HG03354 (cell line): ENCODE data around the gene PTPRT.

ENCODE experiments used
- ATAC-seq: cut with Tn5 transposase; IDR thresholded peaks from one replicate; pipeline ENCODE4 v1.9.1; 2021; ENCODE audit warnings: mild to moderate bottlenecking; ENCODE audit not compliant: unreplicated experiment, poor library complexity, severe bottlenecking

The PTPRT gene

GRCh38 chr20:42134265-42135098, 1055.2 kb downstream of the PTPRT start:
- no peak for ATAC-seq

GRCh38 chr20:42130810-42131596, 1058.7 kb downstream of the PTPRT start:
- ATAC-seq: no peak

DNA sequence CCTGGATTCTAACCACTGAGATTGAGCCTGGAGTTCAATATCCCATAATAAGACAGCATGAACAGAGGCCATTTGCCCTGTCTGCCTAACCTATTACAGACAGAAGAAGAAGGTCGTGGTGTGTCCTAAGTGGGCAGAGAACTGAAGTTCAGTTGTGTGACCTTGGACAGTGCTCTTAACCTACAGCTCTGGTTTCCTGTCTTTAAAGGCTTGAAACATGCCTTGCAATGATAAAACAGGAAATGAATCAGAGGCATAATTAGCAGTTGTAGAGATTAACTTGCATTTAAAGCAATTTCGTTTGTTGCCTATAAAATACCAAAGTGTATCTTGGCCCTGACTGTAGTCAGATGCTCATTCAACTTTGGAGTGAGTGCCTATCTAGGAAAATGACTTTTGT, 1064.3 kb downstream of the PTPRT start:
- ATAC-seq: no peak

DNA sequence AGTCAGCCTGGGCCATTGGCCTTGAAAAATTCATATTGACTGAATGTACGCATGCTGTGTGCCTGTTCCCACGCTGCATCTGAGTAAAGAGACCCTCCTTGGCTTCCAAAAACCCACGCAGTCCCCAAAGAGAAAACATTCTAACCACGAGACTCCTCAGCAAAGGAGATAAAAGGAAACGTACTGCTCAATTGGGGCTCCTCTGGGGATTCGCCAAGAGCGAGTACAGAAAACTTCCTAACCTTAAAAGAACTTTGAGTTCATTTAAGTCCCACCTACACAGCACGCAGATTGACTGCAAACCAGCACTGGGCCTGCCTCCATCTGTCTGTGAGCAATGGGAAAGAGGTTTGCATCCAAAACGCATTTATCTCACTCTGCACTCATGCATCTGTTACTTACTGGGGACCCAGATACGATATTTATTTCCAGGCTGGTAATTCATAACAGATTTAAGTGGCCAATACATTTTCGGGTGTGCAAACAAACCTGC, 1065.7 kb downstream of the PTPRT start:
- no peak for ATAC-seq

- ATAC-seq: no peak
Observed at GRCh38 chr20:42118409-42119125, 1071.1 kb downstream of the PTPRT start.

DNA sequence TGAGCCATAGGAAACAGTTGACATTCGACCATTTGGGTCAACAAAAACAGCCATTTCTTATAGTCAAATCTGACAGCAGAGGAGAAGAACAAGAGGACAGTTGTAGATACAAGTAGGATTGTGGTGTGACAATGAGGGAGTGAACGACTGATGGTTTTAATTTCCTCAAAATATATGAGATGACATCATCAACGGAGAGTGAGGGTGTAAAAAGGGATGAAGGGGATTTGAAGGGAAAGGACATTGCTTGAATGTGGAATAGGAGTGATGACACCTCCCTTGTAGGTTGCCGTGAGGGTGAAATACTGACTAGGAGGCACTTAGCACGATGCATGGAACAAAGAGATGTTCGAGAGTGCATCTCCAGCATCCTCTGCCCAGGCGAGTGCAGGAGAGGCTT, 1071.7 kb downstream of the PTPRT start:
- ATAC-seq: no peak

DNA sequence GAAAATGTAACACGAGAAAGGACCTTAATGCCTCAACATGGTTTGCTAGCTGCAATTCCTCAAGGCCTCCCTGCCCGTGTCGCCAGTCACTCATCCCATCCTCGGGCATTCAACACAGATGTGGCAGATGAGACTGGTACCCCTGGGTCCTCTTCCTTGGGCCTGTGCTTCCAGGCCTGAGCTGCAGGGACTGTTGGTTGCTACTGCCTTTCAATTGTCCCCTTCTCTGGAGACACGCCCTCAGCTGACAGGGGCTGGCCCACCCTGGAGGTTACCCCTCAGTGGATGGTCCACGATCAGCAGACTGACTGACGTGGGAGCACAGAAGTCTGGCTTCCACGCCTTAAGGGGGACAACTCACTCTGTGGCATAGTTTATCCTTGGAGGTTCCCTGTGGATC, 1076.5 kb downstream of the PTPRT start:
- no peak for ATAC-seq

GRCh38 chr20:42112161-42112560, 1077.5 kb downstream of the PTPRT start:
- ATAC-seq: no peak

DNA sequence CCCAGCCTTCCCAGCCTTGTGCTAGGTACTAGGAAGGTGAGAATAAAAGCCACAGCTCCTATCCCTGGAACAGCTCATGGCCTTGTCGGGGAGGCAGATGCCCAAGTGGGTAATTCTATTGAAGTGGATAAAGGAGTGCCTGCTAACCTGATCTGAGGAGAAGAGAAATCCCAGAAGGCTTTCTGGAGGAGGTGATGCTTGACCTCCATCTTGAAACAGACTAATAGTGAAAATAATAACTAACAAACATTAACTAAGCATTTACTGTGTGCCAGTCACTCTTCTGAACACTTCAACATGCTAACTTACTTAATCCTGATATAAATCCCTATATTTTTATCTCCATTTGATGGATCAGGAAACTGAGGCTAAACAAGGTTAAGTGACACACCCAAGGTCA, 1078.4 kb downstream of the PTPRT start:
- ATAC-seq: no peak

- ATAC-seq: no peak
Observed at GRCh38 chr20:42110301-42110700, 1079.4 kb downstream of the PTPRT start.

DNA sequence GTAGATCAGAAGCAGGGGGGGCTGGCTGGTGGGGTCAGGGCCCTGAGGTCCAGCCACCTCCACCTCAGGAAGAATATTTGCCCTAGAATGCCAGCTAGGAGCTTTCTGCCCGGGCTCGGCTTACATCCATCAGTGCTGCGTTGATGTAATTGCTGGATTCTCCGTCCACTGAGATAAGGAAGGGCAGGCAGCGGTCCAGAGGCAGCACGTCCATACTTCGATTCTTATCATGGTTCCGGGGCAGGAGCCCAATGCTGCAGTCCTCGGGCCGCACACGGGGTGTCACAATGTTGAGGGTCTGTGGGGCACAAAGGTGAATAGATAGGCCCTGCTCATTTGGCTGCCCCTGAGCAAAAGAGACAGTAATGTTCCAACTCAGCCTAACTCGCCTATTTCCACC, 1087.7 kb downstream of the PTPRT start:
- ATAC-seq: no peak

DNA sequence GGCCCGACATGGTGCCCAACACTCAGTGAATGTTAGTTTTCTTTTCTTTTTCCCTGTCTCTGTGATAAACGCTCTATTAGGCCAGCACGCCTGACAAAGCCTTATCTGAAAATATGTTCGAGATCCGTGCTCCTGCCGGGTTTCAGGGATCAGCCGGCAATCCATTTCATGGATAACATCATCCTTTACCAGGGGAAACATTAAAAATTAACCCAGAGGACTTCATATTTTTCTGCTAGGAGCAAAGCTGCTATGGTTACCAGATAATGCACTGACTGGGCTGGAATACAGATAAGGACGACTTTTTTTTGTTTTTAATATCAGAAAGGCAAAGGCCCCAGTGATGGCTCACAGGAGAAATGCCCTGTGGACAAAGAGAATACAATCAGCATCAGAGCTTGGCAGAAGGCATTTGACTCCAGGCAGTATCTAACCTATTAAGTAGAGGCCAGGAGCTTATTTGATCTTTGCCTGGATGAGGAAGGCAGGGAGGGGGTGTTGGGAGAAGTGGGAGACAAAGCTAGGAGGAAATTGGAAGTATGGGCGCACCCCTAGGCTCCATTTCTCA, 1089.5 kb downstream of the PTPRT start:
- no peak for ATAC-seq

- ATAC-seq: no peak
Observed at GRCh38 chr20:42099101-42099500, 1090.6 kb downstream of the PTPRT start.

GRCh38 chr20:42098418-42098817, 1091.3 kb downstream of the PTPRT start:
- ATAC-seq: no peak

- ATAC-seq: no peak
Observed at GRCh38 chr20:42097741-42098140, 1092.0 kb downstream of the PTPRT start.

GRCh38 chr20:42095221-42095620, 1094.5 kb downstream of the PTPRT start:
- no peak for ATAC-seq

DNA sequence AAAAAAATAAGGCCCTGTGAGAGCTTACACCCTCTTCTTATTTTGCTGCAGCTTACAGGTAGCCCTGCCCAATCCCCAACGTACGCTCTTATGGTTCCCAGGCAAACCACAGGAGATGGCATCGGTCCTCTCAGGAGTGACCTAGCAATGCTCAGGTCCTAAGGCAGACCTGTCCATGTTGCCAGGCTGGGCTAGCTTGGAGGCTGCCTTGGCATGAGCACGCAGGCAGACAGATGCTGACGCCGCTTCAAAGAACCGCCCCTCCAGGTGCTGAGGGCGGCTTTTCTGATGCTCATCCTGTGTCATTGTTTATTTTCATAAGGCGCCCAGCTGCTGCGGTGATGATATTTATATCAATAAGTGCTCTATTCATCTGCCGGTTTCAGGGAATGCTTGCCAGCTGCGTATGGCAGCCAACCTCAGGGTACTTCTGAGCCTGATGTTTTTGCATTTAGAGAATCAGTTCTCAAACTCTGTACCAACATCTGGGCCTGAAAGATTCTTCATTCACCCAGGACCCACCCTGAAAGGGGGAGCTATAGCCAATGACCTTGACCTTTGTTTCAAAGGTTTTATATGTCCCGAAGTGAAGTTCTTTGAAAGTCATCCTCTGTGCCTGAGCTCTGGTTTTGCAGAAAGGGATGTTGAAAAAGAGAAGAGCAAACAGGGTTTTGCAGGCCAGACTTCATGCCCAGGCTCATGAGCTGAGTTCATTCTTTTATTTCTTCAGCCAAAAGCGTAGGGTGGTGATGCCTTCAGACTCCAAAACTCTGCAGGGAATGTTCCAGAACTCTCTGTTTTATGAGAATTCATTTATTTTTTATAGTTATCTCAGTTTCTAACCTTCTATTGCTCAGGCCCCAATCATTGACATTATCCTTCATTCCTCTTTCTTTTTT, 1095.9 kb downstream of the PTPRT start:
- ATAC-seq: no peak

- ATAC-seq: no peak
Observed at GRCh38 chr20:42093041-42093440, 1096.7 kb downstream of the PTPRT start.

DNA sequence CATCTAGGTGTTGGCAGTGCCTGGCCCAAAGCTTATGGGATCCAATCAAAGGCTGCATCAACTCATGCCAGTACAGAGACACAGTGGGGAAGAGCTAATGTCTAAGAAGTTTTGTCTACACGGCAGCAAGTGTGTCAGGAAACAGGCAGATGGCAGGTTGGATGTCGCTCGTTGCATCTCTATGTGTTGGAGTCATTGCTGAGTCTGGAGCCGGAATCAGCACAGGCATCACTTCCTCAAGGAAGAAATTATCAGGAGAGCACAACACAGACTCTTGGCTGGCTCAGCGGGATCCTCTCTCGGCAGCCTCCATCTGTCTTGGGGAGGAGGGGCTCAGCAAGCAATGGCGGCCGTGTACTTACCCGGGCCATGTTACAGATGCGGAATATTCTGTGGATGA, 1104.3 kb downstream of the PTPRT start:
- ATAC-seq: no peak
